ENCODE data around the gene PNPLA2. TPM values are rescaled to one million over a fixed set of nuclear protein-coding genes. Genes with fewer than 3 reads are reported as not detected.
A peak's percentile ranks its signal among the peaks of the same experiment; 100 is the strongest.

PNPLA2 gene
- total RNA-seq, 4 donors from 2014 or later: 71.8 to 254 (median 163) TPM

DNA sequence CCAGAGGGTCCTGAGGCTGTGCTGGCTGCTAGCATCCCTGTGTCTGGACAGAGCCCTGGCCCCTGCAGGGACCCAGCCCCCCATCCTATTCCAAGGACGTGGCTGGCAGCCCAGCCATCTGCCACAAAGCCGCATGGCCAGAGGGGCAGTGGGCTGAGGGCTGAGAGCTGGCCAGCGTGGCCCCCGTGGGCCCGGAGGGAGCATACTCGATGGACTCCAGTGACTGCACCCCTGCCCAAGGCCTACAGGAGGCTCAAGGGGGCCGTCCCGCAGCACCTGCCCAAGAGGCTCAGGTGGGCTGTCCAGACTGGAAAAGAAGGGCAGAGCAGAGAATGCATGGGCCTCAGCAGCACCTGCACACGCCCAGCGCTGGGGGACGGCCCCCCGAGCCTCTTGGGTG, 37.1 kb downstream of the PNPLA2 start:
- Histone ChIP-seq H3K4me1 (peaks cover 0 to 24% (median 0%) of the 10 kb centered on the region in 4 donors), H3K36me3 (no peaks in the 10 kb centered on the region), H3K27me3 (no peaks in the 10 kb centered on the region), H3K9me3 (no peaks in the 10 kb centered on the region), H3K27ac (no peak overlapping the region), H3K4me3 (no peak overlapping the region)
- no peak for TF ChIP-seq POLR2A (IDR thresholded peaks at IDR 0.05)
- TF ChIP-seq, protein P1, sequence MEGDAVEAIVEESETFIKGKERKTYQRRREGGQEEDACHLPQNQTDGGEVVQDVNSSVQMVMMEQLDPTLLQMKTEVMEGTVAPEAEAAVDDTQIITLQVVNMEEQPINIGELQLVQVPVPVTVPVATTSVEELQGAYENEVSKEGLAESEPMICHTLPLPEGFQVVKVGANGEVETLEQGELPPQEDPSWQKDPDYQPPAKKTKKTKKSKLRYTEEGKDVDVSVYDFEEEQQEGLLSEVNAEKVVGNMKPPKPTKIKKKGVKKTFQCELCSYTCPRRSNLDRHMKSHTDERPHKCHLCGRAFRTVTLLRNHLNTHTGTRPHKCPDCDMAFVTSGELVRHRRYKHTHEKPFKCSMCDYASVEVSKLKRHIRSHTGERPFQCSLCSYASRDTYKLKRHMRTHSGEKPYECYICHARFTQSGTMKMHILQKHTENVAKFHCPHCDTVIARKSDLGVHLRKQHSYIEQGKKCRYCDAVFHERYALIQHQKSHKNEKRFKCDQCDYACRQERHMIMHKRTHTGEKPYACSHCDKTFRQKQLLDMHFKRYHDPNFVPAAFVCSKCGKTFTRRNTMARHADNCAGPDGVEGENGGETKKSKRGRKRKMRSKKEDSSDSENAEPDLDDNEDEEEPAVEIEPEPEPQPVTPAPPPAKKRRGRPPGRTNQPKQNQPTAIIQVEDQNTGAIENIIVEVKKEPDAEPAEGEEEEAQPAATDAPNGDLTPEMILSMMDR (IDR thresholded peaks at IDR 0.05): no peak
- DNase-seq: no peak

DNA sequence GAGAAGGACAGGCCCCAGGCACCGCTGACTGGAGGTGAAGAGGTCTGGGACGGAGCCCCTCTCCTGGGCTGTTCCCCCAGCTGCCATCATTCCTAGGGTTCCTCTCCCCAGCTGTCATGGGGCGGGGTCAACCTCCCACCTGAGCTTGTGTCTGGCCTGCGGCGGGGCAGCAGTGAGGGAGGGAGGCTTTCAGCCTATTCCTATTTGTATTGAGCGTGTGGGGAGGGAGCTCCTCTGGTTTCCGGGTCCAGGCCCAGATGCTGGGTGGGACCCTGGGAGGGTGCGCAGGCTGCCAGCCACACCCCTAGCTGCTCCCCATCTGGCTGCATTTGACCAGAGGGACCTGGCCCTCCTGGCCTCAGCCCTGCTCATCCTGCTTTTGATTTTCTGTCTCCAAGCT, 37.7 kb downstream of the PNPLA2 start:
- Histone ChIP-seq H3K4me1 (peaks cover 0 to 18% (median 0%) of the 10 kb centered on the region in 4 donors), H3K27me3 (no peaks in the 10 kb centered on the region), H3K27ac (no peak overlapping the region), H3K4me3 (no peak overlapping the region), H3K36me3 (no peaks in the 10 kb centered on the region), H3K9me3 (no peaks in the 10 kb centered on the region)
- TF ChIP-seq, protein P1 (IDR thresholded peaks at IDR 0.05): no peak
- no peak for TF ChIP-seq POLR2A (IDR thresholded peaks at IDR 0.05)
- no peak for DNase-seq

DNA sequence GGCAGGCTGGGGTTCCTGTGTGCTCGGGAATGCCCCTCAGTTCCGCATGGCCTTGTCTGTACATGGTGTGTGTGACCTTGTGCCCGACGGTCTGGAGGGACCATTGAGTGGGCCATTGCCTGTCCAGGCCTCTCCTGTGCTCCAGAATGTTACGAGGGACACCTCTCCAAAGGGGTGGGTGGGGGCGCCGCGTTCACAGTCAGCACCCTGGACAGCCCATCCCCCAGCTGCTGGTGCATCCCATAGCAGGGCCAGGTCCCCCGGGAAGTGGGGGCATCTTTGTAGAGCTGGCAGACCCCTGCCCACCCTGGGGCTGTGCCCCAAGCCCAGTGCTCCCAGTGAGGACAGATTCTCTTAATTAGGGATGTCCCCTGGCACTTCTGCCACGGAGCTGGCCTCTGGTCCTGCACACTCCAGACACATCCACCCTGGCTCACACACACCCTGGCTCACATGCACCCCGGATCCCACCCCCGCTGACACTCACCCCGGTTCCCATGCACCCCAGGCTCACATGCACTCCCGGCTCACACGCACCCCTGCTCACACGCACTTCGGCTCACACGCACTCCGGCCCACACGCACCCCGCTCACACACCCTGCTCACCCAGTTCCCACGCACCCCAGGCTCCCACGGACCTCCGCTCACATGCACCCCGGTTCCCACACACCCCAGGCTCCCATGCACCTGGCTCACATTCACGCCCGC, 39.5 kb downstream of the PNPLA2 start:
- H3K4me1 ChIP-seq: peaks cover 0 to 26% (median 0%) of the 10 kb centered on the region in 4 donors
- peaks cover 0 to 4% of the 10 kb centered on the region in 2 donors for H3K27me3 ChIP-seq
- DNase-seq: no peak
- H3K36me3 ChIP-seq: no peaks in the 10 kb centered on the region
- H3K4me3 ChIP-seq: no peak overlapping the region
- no peak for TF ChIP-seq POLR2A (IDR thresholded peaks at IDR 0.05)
- TF ChIP-seq, protein P1 (IDR thresholded peaks at IDR 0.05): no peak
- no peaks in the 10 kb centered on the region for H3K9me3 ChIP-seq
- no peak overlapping the region for H3K27ac ChIP-seq

DNA sequence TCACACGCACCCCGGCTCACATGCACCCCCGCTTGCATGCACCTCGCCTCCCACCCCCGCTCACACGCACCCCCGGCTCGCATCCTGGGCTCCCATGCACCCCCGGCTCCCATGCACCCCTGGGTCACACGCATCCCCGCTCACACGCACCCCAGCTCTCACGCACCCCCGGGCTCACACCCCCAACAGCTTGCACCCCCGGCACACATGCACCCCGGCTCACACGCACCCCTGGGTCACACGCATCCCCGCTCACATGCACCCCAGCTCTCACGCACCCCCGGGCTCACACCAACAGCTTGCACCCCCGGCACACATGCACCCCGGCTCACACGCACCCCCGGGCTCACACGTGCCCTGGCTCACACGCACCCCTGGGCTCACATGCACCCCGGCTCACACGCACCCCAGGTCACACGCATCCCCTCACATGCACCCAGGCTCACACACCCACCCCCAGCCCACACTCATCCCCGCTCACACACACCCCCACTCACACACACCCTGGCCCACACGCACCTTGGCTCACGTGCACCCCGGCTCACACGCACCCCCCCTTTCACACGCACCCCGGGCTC, 40.1 kb downstream of the PNPLA2 start:
- DNase-seq: no peak
- TF ChIP-seq, protein P1 (IDR thresholded peaks at IDR 0.05): no peak
- no peak for TF ChIP-seq POLR2A (IDR thresholded peaks at IDR 0.05)

DNA sequence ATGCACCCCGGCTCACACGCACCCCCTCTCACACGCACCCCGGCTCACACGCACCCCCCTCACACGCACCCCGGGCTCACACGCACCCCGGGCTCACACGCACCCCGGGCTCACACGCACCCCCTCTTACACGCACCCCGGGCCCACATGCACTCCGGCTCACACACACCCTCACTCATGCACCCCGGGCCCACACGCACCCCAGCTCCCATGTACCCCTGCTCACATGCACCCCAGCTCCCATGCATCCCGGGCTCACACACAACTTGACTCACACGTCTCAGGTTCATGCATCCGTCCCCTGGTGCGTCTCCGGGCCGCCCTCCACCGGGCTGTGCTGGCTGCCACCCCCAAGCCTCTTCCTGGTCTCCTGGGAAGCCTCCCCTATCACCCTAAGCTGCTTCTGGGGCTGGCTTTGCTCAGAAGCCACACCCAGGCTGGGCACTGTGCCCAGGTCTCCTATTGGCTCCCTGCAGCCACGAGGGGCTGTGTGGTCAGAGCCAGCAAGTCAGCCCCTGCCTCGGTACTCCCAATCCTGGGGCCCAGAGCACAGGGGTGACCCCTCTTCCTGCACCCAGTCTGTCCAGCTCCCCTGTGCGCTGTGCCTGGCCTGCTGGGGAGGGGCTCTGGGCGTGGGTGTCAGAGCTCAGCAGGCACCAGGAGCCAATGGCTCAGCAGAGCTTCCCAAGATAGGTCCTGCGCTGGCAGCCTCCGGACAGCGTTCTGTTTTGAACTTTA, 40.8 kb downstream of the PNPLA2 start:
- no peak overlapping the region for H3K4me3 ChIP-seq
- no peaks in the 10 kb centered on the region for H3K9me3 ChIP-seq
- peak in 2 of 3 donors; percentile 72 to 81 for DNase-seq
- H3K4me1 ChIP-seq: peaks cover 0 to 26% (median 0%) of the 10 kb centered on the region in 4 donors
- H3K27me3 ChIP-seq: peaks cover 0 to 4% of the 10 kb centered on the region in 2 donors
- no peaks in the 10 kb centered on the region for H3K36me3 ChIP-seq
- peak overlapping the region in 2 of 4 donors; percentile 1 to 26 for H3K27ac ChIP-seq
- TF ChIP-seq, protein P1 (IDR thresholded peaks at IDR 0.05): no peak
- no peak for TF ChIP-seq POLR2A (IDR thresholded peaks at IDR 0.05)

More for the DNA sequence above, 40.1 kb downstream of the PNPLA2 start:
- Histone ChIP-seq H3K4me3 (no peak overlapping the region), H3K27me3 (peaks cover 0 to 4% of the 10 kb centered on the region in 2 donors), H3K4me1 (peaks cover 0 to 26% (median 0%) of the 10 kb centered on the region in 4 donors), H3K9me3 (no peaks in the 10 kb centered on the region), H3K36me3 (no peaks in the 10 kb centered on the region), H3K27ac (no peak overlapping the region)

All from Peyer's patch (tissue), 4 donors.